Measurements from ENCODE around the gene LMX1A. TPM values are rescaled to one million over a fixed set of nuclear protein-coding genes. Genes with fewer than 3 reads are reported as not detected.

Gene LMX1A
- total and polyA plus RNA-seq, 4 donors: 0.05 to 0.17 TPM; not detected in 2

DNA sequence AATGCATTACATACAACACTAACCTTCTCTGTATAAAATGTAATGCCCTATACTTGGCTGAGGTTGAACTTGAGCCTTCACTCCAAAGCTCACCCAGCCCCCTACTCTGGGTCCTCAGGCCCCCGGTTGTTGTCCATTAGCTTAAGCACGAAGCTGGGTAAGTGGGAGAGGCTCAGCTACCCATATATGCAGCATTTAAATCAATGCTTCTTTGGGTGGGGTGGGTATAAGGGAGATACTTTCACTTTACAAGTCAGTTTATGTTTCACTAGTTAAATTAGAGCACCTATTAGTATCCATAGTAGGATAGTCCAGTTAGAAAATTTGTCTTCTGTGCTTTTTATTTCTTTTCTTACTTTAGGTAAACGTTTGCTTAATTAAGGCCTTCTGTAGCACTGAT is 151.4 kb downstream of the LMX1A start:
- Histone ChIP-seq H3K9me3 (ENCODE audit: control insufficient read depth in 4 of 4, low read length in 3 of 4) (no peaks in the 10 kb centered on the region), H3K36me3 (ENCODE audit: control insufficient read depth in 4 of 4, insufficient read depth in 3 of 4, low read depth in 1 of 4, low read length in 3 of 4) (no peaks in the 10 kb centered on the region), H3K9ac (ENCODE audit: low read depth in 1 of 2, low read length in 2 of 2) (no peak overlapping the region), H3K27me3 (ENCODE audit: control insufficient read depth in 4 of 4, insufficient read depth in 4 of 4, low read length in 3 of 4) (no peaks in the 10 kb centered on the region), H3K4me1 (ENCODE audit: control insufficient read depth in 4 of 4, insufficient read depth in 4 of 4, low read length in 3 of 4) (no peaks in the 10 kb centered on the region), H3K27ac (ENCODE audit: low read depth in 1 of 2, low read length in 2 of 2) (no peak overlapping the region), H3K4me3 (ENCODE audit: low read depth in 1 of 3, low read length in 3 of 3) (no peak overlapping the region)
- DNase-seq (ENCODE audit: low spot score): no peak
- WGBS: 56% methylated on average over 3 of the region's 3 CpGs
- TF ChIP-seq GABPA (IDR thresholded peaks at IDR 0.05 in 1 of 2, conservative IDR thresholded peaks at IDR 0.05 in 1 of 2): no peak

DNA sequence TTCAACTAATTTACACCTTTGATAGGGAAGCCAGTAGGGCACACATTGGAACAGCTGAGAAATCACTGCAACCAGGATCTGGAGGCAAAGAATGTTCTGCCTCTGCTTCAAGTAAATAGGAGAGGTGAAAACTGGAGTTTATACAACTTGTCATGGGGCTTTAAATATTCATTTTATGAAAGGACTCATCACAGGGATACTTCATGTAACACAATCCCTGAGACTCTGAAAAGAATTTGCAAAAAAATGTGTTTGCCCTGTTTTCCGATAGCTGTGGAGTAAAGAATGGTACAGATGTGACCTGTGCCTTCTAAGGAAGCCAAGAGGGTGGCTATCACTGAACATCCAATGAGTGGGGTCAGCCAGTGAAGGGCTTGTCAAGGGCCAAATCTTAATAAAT is 152.0 kb downstream of the LMX1A start:
- Histone ChIP-seq H3K9ac (ENCODE audit: low read depth in 1 of 2, low read length in 2 of 2) (no peak overlapping the region), H3K27ac (ENCODE audit: low read depth in 1 of 2, low read length in 2 of 2) (no peak overlapping the region), H3K36me3 (ENCODE audit: control insufficient read depth in 4 of 4, insufficient read depth in 3 of 4, low read depth in 1 of 4, low read length in 3 of 4) (no peaks in the 10 kb centered on the region), H3K4me3 (ENCODE audit: low read depth in 1 of 3, low read length in 3 of 3) (no peak overlapping the region), H3K9me3 (ENCODE audit: control insufficient read depth in 4 of 4, low read length in 3 of 4) (no peaks in the 10 kb centered on the region), H3K4me1 (ENCODE audit: control insufficient read depth in 4 of 4, insufficient read depth in 4 of 4, low read length in 3 of 4) (no peaks in the 10 kb centered on the region), H3K27me3 (ENCODE audit: control insufficient read depth in 4 of 4, insufficient read depth in 4 of 4, low read length in 3 of 4) (no peaks in the 10 kb centered on the region)
- 94% methylated on average over 1 of the region's 1 CpG for WGBS
- no peak for DNase-seq (ENCODE audit: low spot score)
- TF ChIP-seq, protein P1, sequence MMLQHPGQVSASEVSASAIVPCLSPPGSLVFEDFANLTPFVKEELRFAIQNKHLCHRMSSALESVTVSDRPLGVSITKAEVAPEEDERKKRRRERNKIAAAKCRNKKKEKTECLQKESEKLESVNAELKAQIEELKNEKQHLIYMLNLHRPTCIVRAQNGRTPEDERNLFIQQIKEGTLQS (IDR thresholded peaks at IDR 0.05): no peak
- no peak for TF ChIP-seq GABPA (IDR thresholded peaks at IDR 0.05 in 1 of 2, conservative IDR thresholded peaks at IDR 0.05 in 1 of 2)
- TF ChIP-seq, protein P2, sequence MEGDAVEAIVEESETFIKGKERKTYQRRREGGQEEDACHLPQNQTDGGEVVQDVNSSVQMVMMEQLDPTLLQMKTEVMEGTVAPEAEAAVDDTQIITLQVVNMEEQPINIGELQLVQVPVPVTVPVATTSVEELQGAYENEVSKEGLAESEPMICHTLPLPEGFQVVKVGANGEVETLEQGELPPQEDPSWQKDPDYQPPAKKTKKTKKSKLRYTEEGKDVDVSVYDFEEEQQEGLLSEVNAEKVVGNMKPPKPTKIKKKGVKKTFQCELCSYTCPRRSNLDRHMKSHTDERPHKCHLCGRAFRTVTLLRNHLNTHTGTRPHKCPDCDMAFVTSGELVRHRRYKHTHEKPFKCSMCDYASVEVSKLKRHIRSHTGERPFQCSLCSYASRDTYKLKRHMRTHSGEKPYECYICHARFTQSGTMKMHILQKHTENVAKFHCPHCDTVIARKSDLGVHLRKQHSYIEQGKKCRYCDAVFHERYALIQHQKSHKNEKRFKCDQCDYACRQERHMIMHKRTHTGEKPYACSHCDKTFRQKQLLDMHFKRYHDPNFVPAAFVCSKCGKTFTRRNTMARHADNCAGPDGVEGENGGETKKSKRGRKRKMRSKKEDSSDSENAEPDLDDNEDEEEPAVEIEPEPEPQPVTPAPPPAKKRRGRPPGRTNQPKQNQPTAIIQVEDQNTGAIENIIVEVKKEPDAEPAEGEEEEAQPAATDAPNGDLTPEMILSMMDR (IDR thresholded peaks at IDR 0.05; ENCODE audit: low read depth, low read length, missing input control): no peak
- TF ChIP-seq YY1 (IDR thresholded peaks at IDR 0.05): no peak
- no peak for TF ChIP-seq RAD21 (IDR thresholded peaks at IDR 0.05)
- TF ChIP-seq TAF1 (conservative IDR thresholded peaks at IDR 0.05): no peak
- TF ChIP-seq, protein P3, sequence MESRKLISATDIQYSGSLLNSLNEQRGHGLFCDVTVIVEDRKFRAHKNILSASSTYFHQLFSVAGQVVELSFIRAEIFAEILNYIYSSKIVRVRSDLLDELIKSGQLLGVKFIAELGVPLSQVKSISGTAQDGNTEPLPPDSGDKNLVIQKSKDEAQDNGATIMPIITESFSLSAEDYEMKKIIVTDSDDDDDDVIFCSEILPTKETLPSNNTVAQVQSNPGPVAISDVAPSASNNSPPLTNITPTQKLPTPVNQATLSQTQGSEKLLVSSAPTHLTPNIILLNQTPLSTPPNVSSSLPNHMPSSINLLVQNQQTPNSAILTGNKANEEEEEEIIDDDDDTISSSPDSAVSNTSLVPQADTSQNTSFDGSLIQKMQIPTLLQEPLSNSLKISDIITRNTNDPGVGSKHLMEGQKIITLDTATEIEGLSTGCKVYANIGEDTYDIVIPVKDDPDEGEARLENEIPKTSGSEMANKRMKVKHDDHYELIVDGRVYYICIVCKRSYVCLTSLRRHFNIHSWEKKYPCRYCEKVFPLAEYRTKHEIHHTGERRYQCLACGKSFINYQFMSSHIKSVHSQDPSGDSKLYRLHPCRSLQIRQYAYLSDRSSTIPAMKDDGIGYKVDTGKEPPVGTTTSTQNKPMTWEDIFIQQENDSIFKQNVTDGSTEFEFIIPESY (IDR thresholded peaks at IDR 0.05): no peak
- TF ChIP-seq HNF4G (IDR thresholded peaks at IDR 0.05): no peak
- no peak for TF ChIP-seq FOXA2 (IDR thresholded peaks at IDR 0.05)
- TF ChIP-seq FOXA1 (IDR thresholded peaks at IDR 0.05): no peak
- no peak for TF ChIP-seq EGR1 (IDR thresholded peaks at IDR 0.05; ENCODE audit: low read depth in 2 of 2)
- TF ChIP-seq, protein P4, sequence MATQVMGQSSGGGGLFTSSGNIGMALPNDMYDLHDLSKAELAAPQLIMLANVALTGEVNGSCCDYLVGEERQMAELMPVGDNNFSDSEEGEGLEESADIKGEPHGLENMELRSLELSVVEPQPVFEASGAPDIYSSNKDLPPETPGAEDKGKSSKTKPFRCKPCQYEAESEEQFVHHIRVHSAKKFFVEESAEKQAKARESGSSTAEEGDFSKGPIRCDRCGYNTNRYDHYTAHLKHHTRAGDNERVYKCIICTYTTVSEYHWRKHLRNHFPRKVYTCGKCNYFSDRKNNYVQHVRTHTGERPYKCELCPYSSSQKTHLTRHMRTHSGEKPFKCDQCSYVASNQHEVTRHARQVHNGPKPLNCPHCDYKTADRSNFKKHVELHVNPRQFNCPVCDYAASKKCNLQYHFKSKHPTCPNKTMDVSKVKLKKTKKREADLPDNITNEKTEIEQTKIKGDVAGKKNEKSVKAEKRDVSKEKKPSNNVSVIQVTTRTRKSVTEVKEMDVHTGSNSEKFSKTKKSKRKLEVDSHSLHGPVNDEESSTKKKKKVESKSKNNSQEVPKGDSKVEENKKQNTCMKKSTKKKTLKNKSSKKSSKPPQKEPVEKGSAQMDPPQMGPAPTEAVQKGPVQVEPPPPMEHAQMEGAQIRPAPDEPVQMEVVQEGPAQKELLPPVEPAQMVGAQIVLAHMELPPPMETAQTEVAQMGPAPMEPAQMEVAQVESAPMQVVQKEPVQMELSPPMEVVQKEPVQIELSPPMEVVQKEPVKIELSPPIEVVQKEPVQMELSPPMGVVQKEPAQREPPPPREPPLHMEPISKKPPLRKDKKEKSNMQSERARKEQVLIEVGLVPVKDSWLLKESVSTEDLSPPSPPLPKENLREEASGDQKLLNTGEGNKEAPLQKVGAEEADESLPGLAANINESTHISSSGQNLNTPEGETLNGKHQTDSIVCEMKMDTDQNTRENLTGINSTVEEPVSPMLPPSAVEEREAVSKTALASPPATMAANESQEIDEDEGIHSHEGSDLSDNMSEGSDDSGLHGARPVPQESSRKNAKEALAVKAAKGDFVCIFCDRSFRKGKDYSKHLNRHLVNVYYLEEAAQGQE (IDR thresholded peaks at IDR 0.05): no peak
- TF ChIP-seq, protein P5, sequence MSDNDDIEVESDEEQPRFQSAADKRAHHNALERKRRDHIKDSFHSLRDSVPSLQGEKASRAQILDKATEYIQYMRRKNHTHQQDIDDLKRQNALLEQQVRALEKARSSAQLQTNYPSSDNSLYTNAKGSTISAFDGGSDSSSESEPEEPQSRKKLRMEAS (IDR thresholded peaks at IDR 0.05): no peak
- TF ChIP-seq NR2F2 (IDR thresholded peaks at IDR 0.05): no peak
- no peak for TF ChIP-seq HNF4A (conservative IDR thresholded peaks at IDR 0.05)
- no peak for TF ChIP-seq RXRA (IDR thresholded peaks at IDR 0.05)
- no peak for TF ChIP-seq SP1 (IDR thresholded peaks at IDR 0.05)
- TF ChIP-seq JUND (IDR thresholded peaks at IDR 0.05): no peak

All from liver (tissue), 9 donors.